ENCODE results near the gene TBC1D8. TPM values are rescaled to one million over a fixed set of nuclear protein-coding genes. Genes with fewer than 3 reads are reported as not detected.
A peak's percentile ranks its signal among the peaks of the same experiment; 100 is the strongest.

Gene TBC1D8
- total and polyA plus RNA-seq, 9 of the 15 experiments (the other 6 are each of a cell fraction or from before 2014, with no cell fraction given): 0.36 to 1.3 (median 0.82) TPM

DNA sequence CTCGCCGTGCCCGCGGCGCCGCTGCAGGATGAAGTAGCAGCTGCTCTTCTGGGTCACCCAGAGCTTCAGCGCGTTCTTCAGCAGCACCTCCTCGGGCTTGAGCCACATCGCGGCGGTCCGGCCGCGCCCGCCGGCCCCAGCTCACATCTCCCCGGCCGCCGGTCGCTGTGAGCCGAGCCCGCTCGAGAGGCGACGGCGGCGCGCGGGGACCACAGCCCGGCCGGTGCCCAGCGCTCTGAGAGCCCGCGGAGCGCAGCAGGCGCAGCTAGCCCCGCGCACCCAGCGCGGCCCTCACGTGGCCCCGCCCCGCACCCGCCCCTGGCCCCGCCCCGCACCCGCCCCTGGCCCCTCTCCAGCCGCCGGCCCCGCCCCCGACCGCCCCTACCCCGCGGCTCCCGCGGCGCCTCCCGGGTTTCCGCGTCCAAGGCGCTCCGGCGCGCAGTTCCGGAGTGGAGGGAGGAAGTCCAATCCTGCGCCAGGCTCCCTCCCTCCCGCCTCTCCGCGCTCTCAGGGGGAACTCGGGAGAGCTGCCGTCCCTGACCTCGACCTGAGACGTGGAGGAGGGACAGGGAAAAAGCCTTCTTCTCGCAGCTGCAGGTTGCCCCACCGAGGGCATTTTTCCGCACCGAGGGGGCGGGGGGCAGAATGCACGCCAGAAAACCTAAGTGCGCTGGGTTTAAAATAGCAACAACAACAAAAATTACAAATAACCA, at the start of gene TBC1D8 (continued):
- TF ChIP-seq YY1 (IDR thresholded peaks at IDR 0.05; ENCODE audit: borderline replicate concordance in 1 of 3, control insufficient read depth in 1 of 3, extremely low read depth in 1 of 3, insufficient read depth in 3 of 3, insufficient read length in 1 of 3, insufficient replicate concordance in 2 of 3, low read depth in 1 of 3, low read length in 2 of 3) (peak in 1 of 3 experiments; percentile 4), EGR1 (conservative IDR thresholded peaks at IDR 0.05) (0 out of 2 replicates have a peak, but pooled peaks have one; percentile 20), HNRNPLL (IDR thresholded peaks at IDR 0.05; ENCODE audit: low read depth, low read length, poor library complexity, severe bottlenecking) (peak; percentile 90), POLR2G (IDR thresholded peaks at IDR 0.05; ENCODE audit: low read depth, low read length) (peak; percentile 74), ETV1 (tag; conservative IDR thresholded peaks at IDR 0.05; ENCODE audit: low read depth) (peak; percentile 58), RBFOX2 (IDR thresholded peaks at IDR 0.05; ENCODE audit: low read depth, low read length) (peak; percentile 64), NONO (IDR thresholded peaks at IDR 0.05; ENCODE audit: low read depth in 2 of 2, low read length in 1 of 2) (0 out of 4 replicates have a peak, but pooled peaks of 1 of the 2 experiments have one; percentile 33), TEAD2 (tag; IDR thresholded peaks at IDR 0.05) (no peak), SUPT5H (IDR thresholded peaks at IDR 0.05) (0 out of 2 replicates have a peak, but pooled peaks have one; percentile 31), CXXC5 (CRISPR knock-in tag; IDR thresholded peaks at IDR 0.05) (peak; percentile 55), SMARCE1 (IDR thresholded peaks at IDR 0.05) (0 out of 2 replicates have a peak, but pooled peaks have one; percentile 13), POLR2B (IDR thresholded peaks at IDR 0.05; ENCODE audit: low read depth, partially characterized antibody) (peak; percentile 37), ZNF699 (CRISPR knock-in tag; IDR thresholded peaks at IDR 0.05; ENCODE audit: insufficient replicate concordance) (no peak), CCNT2 (IDR thresholded peaks at IDR 0.05; ENCODE audit: borderline replicate concordance, extremely low read depth, insufficient read length, low read depth, low read length) (peak; percentile 19), BHLHE40 (IDR thresholded peaks at IDR 0.05; ENCODE audit: low read length) (no peak), ELF1 (tag; IDR thresholded peaks at IDR 0.05) (peak; percentile 73), ZNF644 (tag; IDR thresholded peaks at IDR 0.05; ENCODE audit: low read depth) (no peak), NFIC (IDR thresholded peaks at IDR 0.05) (peak; percentile 34; the same call in 1 of the 2 replicates), TFAM (CRISPR knock-in tag; conservative IDR thresholded peaks at IDR 0.05) (no peak), SPI1 (IDR thresholded peaks at IDR 0.05; ENCODE audit: borderline replicate concordance, low read depth, low read length) (peak; percentile 77; the same call in 1 of the 2 replicates)
- TF ChIP-seq, protein P1, sequence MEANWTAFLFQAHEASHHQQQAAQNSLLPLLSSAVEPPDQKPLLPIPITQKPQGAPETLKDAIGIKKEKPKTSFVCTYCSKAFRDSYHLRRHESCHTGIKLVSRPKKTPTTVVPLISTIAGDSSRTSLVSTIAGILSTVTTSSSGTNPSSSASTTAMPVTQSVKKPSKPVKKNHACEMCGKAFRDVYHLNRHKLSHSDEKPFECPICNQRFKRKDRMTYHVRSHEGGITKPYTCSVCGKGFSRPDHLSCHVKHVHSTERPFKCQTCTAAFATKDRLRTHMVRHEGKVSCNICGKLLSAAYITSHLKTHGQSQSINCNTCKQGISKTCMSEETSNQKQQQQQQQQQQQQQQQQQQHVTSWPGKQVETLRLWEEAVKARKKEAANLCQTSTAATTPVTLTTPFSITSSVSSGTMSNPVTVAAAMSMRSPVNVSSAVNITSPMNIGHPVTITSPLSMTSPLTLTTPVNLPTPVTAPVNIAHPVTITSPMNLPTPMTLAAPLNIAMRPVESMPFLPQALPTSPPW (CRISPR knock-in tag; IDR thresholded peaks at IDR 0.05): peak; percentile 75
- TF ChIP-seq, protein P2, sequence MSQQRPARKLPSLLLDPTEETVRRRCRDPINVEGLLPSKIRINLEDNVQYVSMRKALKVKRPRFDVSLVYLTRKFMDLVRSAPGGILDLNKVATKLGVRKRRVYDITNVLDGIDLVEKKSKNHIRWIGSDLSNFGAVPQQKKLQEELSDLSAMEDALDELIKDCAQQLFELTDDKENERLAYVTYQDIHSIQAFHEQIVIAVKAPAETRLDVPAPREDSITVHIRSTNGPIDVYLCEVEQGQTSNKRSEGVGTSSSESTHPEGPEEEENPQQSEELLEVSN (IDR thresholded peaks at IDR 0.05; ENCODE audit: borderline replicate concordance in 1 of 2, extremely low read depth in 1 of 2, insufficient read depth in 1 of 2, insufficient read length in 1 of 2, low read depth in 1 of 2, low read length in 1 of 2, poor library complexity in 1 of 2, severe bottlenecking in 1 of 2): peak in 1 of 2 experiments; percentile 9

Measured in K562 (cell line).